Inflammatory macrophage treated with lipopolysaccharide for 1 hour (primary cell): Measurements from ENCODE around the gene SNTB2.

Source experiments
- DNase-seq, 2 donors: peaks; one replicate each; pipeline ENCODE4 v3.0.0-alpha.2; 2020 to 2022

The SNTB2 gene

DNA sequence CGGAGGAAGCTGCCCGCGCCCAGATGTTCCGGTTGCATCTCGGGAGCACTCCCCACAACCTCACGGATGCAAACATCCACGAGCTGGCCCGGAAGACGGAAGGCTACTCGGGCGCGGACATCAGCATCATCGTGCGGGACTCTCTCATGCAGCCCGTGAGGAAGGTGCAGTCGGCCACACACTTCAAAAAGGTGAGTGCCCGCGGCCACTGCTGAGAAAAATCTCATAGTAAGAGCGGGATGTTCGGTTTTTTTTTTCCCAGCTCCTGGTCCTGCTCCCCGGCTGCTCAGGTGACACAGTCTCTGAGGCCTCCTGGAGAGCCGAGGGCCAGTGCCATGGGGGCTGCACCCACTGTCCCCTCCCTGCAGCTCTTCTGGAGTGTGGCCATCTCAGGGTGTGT is 134.1 kb downstream of the SNTB2 start:
- DNase-seq: no peak

DNA sequence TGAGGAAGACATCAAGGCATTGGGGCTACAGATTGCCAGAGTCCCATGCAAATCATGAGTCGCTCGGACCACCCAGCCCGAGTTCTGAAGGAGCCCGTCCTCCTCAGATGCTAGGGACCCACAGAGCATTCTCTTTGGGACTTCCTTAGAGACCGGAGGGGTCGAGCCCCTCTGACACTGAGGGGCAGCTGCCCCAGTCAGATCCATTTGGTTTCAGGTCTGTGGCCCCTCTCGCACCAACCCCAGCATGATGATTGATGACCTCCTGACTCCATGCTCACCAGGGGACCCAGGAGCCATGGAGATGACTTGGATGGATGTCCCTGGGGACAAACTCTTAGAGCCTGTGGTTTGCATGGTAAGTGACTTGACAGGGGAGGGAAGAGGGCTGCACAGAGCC is 135.4 kb downstream of the SNTB2 start:
- DNase-seq: no peak

DNA sequence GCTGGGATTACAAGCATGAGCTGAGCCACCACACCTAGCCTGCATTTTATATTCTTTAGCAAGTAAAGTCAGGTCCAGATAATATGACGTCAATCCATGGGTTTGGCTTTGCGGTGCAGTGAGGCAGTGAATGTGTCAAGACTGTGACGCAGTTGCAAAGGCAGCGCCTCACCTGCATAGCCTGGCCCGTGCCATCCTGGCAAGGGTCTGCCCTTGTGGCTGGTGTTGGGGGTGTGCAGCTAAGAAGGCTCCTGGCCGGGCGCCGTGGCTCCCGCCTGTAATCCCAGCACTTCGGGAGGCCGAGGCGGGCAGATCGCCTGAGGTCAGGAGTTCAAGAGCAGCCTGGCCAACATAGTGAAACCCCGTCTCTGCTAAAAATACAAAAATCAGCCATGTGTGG is 136.5 kb downstream of the SNTB2 start:
- DNase-seq: no peak

DNA sequence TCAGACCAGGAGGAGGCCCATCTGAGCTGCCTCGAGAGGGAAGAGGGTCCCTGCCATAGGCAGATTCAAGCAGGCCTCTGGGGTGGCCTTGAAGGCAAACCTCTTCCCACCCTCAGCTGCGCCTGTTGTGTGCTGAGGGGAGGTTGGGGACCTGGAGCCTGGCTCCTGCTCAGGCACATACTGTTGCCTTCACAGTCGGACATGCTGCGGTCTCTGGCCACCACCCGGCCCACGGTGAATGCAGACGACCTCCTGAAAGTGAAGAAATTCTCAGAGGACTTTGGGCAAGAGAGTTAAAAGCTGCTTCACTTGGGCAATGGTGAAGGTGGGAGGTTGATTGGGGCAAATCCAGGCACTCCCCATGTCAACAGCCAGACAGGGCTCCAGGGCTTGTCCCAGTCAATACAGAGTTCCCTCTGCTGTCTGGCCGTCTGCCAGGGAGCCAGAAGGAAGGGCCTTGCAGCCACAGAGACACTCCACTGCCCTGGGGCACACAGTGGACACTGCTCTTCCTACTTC is 137.1 kb downstream of the SNTB2 start:
- peak; percentile 40 to 42 for DNase-seq

- no peak for DNase-seq
Measured at GRCh38 chr16:69324585-69325253, 137.8 kb downstream of the SNTB2 start.

DNA sequence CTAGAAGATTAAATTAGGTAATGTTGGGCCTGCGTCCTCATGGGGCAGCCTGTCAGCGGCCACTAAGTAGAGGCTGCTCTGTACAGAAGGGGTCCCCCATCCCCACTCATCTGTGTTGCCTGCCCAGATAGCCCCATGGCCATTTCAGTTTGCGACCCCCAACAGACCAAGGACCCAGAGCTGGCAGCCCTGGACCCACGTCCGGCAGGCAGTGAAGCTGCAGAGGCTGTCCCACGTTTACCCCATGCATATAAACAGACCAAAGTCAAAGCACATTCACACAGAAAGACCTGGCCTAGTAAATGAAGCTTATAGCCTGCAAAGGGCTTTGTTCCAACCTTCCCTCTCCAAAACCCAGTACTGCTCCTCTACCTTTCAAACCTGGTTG is 138.8 kb downstream of the SNTB2 start:
- DNase-seq: no peak

DNA sequence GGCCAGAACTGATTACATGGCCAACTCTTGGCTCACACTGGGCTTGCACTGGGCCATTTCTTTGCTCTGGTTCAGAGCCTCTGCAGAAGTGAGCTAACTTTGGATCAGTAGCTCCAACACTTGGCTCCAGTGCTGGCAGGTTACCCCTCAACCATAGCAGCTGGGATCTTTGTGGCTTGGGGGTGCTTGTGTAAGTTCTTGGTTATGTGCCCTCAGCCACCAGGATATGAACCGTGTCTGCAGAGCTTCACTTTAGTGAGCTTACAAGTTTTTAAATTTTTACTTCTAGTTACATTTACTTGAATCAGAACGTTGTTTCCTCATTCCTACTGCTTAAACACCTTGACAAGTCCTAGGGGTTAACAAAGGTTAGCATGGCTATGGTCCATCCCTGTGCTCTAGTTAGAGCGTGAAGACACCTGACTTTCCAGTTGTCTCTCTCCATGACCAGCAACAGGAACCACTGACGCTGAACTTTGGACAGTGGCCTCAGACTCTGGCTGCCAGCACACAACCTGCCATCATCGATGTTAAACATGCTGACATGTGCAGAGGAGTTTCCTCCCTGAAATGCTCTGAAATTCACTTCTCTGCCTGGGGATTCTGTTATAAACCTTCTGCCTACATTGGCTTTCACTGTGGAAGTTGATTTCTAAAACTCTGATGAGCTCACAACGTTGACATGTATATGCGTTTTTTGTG is 139.4 kb downstream of the SNTB2 start:
- DNase-seq: no peak

DNA sequence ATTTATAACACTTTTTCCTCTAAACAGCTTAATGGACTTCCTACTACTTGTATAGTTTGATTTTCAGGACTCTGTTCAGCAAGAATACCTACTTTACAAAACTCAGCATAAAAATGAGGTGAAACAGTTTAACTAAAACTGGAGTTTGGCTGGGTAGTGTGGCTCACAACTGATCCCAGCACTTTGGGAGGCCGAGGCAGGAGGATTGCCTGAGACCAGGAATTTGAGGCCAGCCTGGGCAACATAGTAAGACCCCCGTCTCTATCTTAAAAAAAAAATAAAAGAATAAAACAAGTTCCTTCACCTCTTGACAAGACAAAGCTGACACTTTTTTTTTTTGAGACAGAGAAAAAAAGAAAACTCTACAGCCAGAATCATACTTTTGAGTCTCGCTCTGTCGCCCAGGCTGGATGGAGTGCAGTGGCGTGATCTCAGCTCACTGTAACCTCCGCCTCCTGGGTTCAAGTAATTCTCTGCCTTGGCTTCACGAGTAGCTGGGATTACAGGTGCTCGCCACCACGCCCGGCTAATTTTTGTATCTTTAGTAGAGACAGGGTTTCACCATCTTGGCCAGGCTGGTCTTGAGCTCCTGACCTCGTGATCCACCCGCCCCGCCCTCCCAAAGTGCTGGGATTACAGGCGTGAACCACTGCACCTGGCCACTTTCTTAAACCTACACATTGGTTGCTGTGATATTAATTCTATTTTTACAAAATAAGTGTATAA is 140.8 kb downstream of the SNTB2 start:
- no peak for DNase-seq

- no peak for DNase-seq
Measured at GRCh38 chr16:69328854-69329316, 141.9 kb downstream of the SNTB2 start.

GRCh38 chr16:69329369-69330285 is 142.7 kb downstream of the SNTB2 start:
- DNase-seq: no peak

- DNase-seq: peak; percentile 90
Measured at GRCh38 chr16:69330286-69331109, 143.5 kb downstream of the SNTB2 start, which contains the start of gene PDF. TSS of gene PDF (minus strand) at chr16:69330588. CDS start at chr16:69330570, 18 bp downstream.

GRCh38 chr16:69334696-69335095 is 147.7 kb downstream of the SNTB2 start:
- DNase-seq: no peak

- DNase-seq: no peak
Measured at GRCh38 chr16:69338557-69339288, 151.8 kb downstream of the SNTB2 start.

DNA sequence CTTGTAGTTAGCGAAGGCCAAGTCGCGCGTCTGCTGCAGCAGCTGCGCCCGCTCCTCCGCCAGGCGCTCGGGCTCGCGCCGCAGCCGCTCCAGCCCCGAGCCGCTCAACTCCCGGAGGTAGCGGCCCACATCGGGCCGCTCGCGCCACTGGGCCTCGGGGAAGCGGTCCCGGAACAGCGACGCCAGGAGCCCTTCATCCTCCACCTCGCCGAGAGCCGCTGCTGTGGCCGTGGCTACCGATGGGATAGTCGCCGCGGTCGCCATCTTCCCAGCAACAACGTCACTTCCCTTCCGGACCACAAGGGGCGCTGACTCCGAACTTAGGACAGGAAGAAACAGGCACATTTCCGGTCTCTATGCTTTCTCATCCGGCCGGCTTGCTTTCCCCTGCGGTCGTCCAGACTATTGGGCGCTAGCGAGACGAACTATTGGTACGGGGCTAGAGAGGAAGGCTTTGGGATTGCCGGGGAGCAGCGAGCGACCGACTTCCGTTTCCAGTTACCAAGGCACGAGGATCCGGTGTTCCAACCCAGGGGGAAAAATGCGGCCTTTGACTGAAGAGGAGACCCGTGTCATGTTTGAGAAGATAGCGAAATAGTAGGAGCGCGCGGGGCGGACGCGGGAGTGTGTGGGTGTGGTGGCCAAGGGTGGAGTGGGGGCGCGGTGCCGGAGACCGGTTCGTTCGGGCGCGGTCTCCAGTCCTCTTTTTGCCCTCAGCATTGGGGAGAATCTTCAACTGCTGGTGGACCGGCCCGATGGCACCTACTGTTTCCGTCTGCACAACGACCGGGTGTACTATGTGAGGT is 152.5 kb downstream of the SNTB2 start, which contains the start of the genes COG8 and NIP7:
TSS of gene COG8 (minus strand) at position 276 of the 806 bp plus-strand sequence. CDS start at position 264, 12 bp downstream.
TSS of gene NIP7 (plus strand) at position 484 of the 806 bp plus-strand sequence. CDS start at position 542, 58 bp downstream.
- peak; percentile 98 for DNase-seq

- DNase-seq: no peak
Measured at GRCh38 chr16:69340095-69340644, 153.2 kb downstream of the SNTB2 start.

DNA sequence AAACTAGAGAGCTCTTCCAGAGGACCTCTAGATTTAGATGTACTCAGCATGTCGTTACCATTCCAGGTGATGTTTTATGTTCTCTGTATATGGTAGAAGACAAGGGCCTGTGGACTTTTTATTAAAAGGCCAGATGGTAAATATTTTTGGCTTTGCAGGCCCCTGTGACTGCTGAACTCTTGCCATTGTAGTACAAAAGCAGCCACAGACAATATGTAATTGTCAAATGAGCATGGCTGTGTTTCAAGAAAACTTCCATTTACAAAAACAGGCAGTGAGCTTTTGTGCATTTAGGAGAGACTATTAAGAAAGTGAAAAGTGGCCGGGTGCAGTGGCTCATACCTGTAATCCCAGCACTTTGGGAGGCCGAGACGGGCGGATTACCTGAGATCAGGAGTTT is 157.2 kb downstream of the SNTB2 start:
- DNase-seq: no peak

DNA sequence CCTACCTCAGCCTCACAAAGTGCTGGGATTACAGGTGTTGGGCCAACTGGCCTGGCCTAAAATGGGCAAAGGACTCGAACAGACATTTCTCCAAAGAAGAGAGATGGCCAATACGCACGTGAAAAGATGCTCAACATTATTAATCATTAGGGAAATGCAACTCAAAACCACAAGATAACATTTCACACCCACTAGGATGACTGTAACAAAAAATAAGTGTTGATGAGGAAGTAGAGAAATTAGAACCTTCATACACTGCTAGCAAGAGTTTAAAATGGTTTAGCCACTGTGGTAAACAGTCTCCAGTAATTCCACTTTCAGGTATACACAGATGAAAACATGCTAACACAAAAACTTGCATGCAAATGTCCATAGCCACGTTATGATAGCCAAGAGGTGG is 159.0 kb downstream of the SNTB2 start:
- DNase-seq: peak; percentile 67 to 81

- DNase-seq: no peak
Measured at GRCh38 chr16:69346683-69347082, 159.7 kb downstream of the SNTB2 start.

DNA sequence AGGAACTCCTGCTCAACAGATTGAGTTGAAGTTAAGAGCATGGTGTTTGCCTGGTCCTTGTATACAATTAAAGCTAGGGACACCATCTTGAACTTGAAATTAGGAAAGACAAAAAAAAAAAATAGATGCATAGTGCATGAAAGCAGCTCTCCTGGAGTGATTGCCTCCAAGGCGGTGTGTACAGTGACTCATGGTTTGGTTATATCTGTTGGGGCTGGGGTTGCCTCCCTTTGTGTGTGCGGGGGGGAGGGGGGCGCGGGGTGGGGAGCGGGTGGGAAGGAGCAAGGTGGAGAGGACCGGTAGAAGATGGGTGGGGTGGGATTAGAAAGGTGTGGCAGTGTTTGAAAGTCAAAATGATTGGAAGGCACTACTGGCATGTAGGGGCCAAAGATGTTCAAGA is 161.3 kb downstream of the SNTB2 start:
- DNase-seq: no peak
